DOHH2 (cell line): ENCODE measurements around the gene PRKAR1B.

Experiments used
- H3F3A ChIP-seq: fragments of 200-600 bp; sonication (generic), shearing (Covaris generic); 2 replicates; pipeline ENCODE4 v1.6.0; 2016; ENCODE audit warnings: antibody characterized with exemption, mild to moderate bottlenecking; ENCODE audit not compliant: control insufficient read depth, insufficient read depth
- H3K27ac ChIP-seq: fragments of 200-600 bp; sonication (generic); 2 replicates; pipeline ENCODE4 v1.5.1; 2014; ENCODE audit warnings: low read depth, mild to moderate bottlenecking, low read length, moderate library complexity
- H3K27me3 ChIP-seq: fragments of 200-600 bp; sonication (generic); 2 replicates; pipeline ENCODE4 v1.6.1; 2014; ENCODE audit warnings: mild to moderate bottlenecking, low read length, mixed read lengths; ENCODE audit not compliant: control insufficient read depth
- H3K36me3 ChIP-seq: fragments of 200-600 bp; sonication (generic); 2 replicates; pipeline ENCODE4 v1.6.1; 2014; ENCODE audit warnings: mild to moderate bottlenecking, low read length, moderate library complexity, mixed read lengths; ENCODE audit not compliant: control insufficient read depth
- H3K4me1 ChIP-seq: fragments of 200-600 bp; sonication (generic); 2 replicates; pipeline ENCODE4 v1.6.1; 2014; ENCODE audit warnings: mild to moderate bottlenecking, low read length, mixed read lengths; ENCODE audit not compliant: control insufficient read depth
- H3K4me2 ChIP-seq: fragments of 200-600 bp; sonication (generic); 2 replicates; pipeline ENCODE4 v1.6.0; 2014; ENCODE audit warnings: mild to moderate bottlenecking, low read length, moderate library complexity
- H3K4me3 ChIP-seq: fragments of 200-600 bp; sonication (generic); 2 replicates; pipeline ENCODE4 v1.5.1; 2014; ENCODE audit warnings: mild to moderate bottlenecking, low read length, mixed read lengths
- H3K79me2 ChIP-seq: fragments of 200-600 bp; sonication (generic); 2 replicates; pipeline ENCODE4 v1.6.1; 2014; ENCODE audit warnings: mild to moderate bottlenecking, low read length, mixed read lengths; ENCODE audit not compliant: control insufficient read depth
- H3K9me2 ChIP-seq: fragments of 200-600 bp; sonication (generic); replicated peaks from 2 replicates; pipeline ENCODE4 v1.6.1; 2014; ENCODE audit warnings: mild to moderate bottlenecking, low read length, mixed read lengths; ENCODE audit not compliant: control insufficient read depth
- H3K9me3 ChIP-seq: fragments of 200-600 bp; sonication (generic); 2 replicates; pipeline ENCODE4 v1.6.1; 2014; ENCODE audit warnings: antibody characterized with exemption, low read length, mixed read lengths; ENCODE audit not compliant: control insufficient read depth, insufficient read depth
- H4K20me1 ChIP-seq: fragments of 200-600 bp; sonication (generic); 2 replicates; pipeline ENCODE4 v1.6.0; 2014; ENCODE audit warnings: low read depth, mild to moderate bottlenecking, antibody characterized with exemption, low read length, moderate library complexity; ENCODE audit not compliant: control insufficient read depth, insufficient read depth
- EZH2phosphoT487 ChIP-seq: fragments of 200-600 bp; sonication (generic); IDR thresholded peaks from 2 replicates; pipeline ENCODE4 v1.6.1; 2017; ENCODE audit warnings: borderline replicate concordance, mild to moderate bottlenecking, antibody characterized with exemption, low read length, moderate library complexity, mixed read lengths
- TF ChIP-seq, protein P1 (sequence below): fragments of 200-600 bp; sonication (generic); IDR thresholded peaks from one replicate; pipeline ENCODE4 v1.5.1; 2014; ENCODE audit warnings: antibody characterized with exemption, mild to moderate bottlenecking, low read depth, low read length; ENCODE audit not compliant: poor library complexity, severe bottlenecking

PRKAR1B gene

GRCh38 chr7:683526-684205, 43.4 kb downstream of the PRKAR1B start:
- Histone ChIP-seq H3K4me1 (no peaks in the 10 kb centered on the region), H4K20me1 (no peaks in the 10 kb centered on the region), H3K9me2 (no peaks in the 10 kb centered on the region), H3K9me3 (peaks cover 30% of the 10 kb centered on the region), H3K79me2 (peaks cover 7% of the 10 kb centered on the region), H3F3A (no peaks in the 10 kb centered on the region), H3K27ac (no peak overlapping the region), H3K4me3 (no peak overlapping the region), H3K4me2 (no peak overlapping the region), H3K27me3 (no peaks in the 10 kb centered on the region), H3K36me3 (peaks cover 72% of the 10 kb centered on the region)
- TF ChIP-seq, protein P1, sequence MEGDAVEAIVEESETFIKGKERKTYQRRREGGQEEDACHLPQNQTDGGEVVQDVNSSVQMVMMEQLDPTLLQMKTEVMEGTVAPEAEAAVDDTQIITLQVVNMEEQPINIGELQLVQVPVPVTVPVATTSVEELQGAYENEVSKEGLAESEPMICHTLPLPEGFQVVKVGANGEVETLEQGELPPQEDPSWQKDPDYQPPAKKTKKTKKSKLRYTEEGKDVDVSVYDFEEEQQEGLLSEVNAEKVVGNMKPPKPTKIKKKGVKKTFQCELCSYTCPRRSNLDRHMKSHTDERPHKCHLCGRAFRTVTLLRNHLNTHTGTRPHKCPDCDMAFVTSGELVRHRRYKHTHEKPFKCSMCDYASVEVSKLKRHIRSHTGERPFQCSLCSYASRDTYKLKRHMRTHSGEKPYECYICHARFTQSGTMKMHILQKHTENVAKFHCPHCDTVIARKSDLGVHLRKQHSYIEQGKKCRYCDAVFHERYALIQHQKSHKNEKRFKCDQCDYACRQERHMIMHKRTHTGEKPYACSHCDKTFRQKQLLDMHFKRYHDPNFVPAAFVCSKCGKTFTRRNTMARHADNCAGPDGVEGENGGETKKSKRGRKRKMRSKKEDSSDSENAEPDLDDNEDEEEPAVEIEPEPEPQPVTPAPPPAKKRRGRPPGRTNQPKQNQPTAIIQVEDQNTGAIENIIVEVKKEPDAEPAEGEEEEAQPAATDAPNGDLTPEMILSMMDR, result no peak
- TF ChIP-seq EZH2phosphoT487, result no peak

DNA sequence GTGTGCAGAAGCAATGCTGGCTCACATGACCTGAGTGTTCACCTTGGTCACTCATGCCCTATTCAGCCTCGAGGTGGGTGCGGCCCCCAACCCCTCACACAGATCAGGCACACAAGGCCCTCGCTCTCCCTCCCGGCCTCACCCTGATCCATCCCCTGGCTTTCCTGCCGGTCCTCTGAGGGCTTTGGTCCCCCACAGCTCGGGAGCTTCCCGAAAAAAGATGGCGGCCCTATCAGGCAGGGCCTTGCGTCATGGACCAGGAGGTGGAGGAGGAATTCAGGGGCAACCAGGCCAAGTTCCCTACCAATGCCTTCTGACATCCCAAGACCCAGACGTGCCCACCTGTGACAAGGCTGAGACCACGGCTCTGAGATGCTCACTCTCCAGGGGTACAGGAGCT, 44.3 kb downstream of the PRKAR1B start:
- Histone ChIP-seq H3K4me2 (no peak overlapping the region), H3K79me2 (peaks cover 7% of the 10 kb centered on the region), H3K36me3 (peaks cover 78% of the 10 kb centered on the region), H3K27me3 (no peaks in the 10 kb centered on the region), H3K4me3 (no peak overlapping the region), H3K4me1 (no peaks in the 10 kb centered on the region), H4K20me1 (no peaks in the 10 kb centered on the region), H3K27ac (no peak overlapping the region), H3K9me2 (no peaks in the 10 kb centered on the region), H3F3A (no peaks in the 10 kb centered on the region), H3K9me3 (peaks cover 24% of the 10 kb centered on the region)
- no peak for TF ChIP-seq EZH2phosphoT487
- TF ChIP-seq, protein P1, result no peak

DNA sequence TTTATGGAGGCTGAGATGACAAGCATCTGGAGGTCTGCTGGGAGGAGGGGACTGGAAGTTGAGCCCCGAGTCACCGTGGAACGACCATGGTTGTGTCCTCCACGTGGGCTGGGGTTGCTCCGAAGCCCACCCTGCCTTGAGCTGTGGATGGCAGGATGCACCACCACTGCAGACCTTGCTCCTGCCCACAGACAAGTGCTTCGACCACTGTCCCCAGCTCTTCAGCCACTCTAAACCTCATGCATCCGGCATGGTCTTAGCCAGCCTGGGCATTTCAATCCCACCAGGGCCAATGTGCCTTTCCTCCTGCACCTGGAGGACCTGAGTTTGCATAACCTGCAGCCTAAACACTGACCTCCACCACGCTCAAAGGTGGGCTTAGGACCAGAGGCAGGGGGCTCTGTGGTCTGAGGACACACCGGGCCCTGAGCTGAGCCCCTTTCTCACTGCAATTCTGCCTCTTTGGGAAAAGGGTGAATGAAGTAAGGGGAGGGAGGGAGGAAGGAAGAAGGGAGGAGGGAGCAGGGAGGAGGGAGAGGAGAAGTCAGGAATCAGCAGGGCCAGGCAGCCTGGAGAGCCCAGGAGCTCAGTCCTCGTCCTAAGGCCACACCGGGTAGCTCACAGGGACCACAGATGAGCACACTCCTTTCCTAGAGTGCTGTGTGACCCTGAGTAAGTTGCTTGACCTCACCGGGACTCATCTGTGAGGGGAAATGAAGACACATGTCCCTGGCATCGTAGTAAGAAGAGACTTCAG, 45.4 kb downstream of the PRKAR1B start:
- TF ChIP-seq, protein P1, result no peak
- TF ChIP-seq EZH2phosphoT487, result no peak
- Histone ChIP-seq H3K4me2 (no peak overlapping the region), H3K4me3 (no peak overlapping the region), H3K36me3 (peaks cover 83% of the 10 kb centered on the region), H3F3A (no peaks in the 10 kb centered on the region), H3K9me3 (peaks cover 17% of the 10 kb centered on the region), H4K20me1 (no peaks in the 10 kb centered on the region), H3K79me2 (peaks cover 7% of the 10 kb centered on the region), H3K27me3 (no peaks in the 10 kb centered on the region), H3K27ac (no peak overlapping the region), H3K4me1 (no peaks in the 10 kb centered on the region), H3K9me2 (no peaks in the 10 kb centered on the region)
